ENCODE measurements around the gene MRPS6.

Gene MRPS6

DNA sequence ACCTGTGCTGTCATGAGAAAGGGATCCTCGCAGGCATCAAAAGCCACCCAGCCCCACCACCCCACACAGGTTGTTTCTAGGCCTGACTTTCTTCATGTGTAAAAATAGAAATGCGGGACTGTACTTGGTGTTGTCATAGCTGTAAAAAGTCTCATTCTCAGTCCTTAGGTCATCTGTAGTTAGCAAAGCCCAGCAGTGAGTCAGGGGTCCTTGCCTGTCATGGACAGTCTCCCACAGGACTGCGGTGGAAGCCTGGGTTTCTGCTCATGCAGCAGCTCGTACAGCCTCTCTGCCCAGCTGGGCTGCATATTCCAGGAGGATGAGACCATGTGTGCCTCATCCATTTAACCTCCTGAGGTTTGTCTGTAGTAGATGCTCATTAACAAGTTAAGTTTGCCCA is 58.2 kb downstream of the MRPS6 start:
- no peaks in the 10 kb centered on the region for H3K9me3 ChIP-seq (ENCODE audit: severe bottlenecking)
- H3K27ac ChIP-seq, result no peak overlapping the region
- DNase-seq, result no peak
- peaks cover 9% of the 10 kb centered on the region for H3K36me3 ChIP-seq
- TF ChIP-seq, protein P1, sequence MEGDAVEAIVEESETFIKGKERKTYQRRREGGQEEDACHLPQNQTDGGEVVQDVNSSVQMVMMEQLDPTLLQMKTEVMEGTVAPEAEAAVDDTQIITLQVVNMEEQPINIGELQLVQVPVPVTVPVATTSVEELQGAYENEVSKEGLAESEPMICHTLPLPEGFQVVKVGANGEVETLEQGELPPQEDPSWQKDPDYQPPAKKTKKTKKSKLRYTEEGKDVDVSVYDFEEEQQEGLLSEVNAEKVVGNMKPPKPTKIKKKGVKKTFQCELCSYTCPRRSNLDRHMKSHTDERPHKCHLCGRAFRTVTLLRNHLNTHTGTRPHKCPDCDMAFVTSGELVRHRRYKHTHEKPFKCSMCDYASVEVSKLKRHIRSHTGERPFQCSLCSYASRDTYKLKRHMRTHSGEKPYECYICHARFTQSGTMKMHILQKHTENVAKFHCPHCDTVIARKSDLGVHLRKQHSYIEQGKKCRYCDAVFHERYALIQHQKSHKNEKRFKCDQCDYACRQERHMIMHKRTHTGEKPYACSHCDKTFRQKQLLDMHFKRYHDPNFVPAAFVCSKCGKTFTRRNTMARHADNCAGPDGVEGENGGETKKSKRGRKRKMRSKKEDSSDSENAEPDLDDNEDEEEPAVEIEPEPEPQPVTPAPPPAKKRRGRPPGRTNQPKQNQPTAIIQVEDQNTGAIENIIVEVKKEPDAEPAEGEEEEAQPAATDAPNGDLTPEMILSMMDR (IDR thresholded peaks at IDR 0.05; ENCODE audit: low read depth, low read length), result no peak
- no peaks in the 10 kb centered on the region for H3K27me3 ChIP-seq (ENCODE audit: insufficient read depth, low read depth, severe bottlenecking)
- no peak overlapping the region for H3K4me3 ChIP-seq (ENCODE audit: low read depth, low read length)

DNA sequence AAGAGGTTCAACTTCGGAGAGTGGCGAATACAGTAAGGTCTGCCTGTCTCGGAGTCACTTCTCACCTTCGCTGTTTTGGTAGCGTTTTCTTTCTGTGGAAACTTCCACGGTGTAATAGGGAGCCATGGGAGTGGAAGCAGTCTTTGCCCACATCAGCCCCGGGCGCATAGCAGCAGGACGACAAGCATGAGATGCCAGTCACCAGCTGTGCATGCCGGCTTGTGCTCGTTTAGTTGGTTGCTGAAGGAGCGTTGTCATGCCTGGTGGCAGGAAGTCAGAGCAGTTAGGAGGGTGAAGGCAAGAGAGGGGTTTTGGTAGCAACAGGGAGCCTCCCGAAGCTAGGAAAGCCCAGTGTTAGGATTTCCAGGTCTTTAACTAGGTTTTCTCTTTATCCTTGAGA is 58.8 kb downstream of the MRPS6 start:
- H3K9me3 ChIP-seq (ENCODE audit: severe bottlenecking), result no peaks in the 10 kb centered on the region
- H3K27ac ChIP-seq, result no peak overlapping the region
- no peak for DNase-seq
- TF ChIP-seq, protein P1 (IDR thresholded peaks at IDR 0.05; ENCODE audit: low read depth, low read length), result no peak
- H3K27me3 ChIP-seq (ENCODE audit: insufficient read depth, low read depth, severe bottlenecking), result no peaks in the 10 kb centered on the region
- H3K36me3 ChIP-seq, result peaks cover 4% of the 10 kb centered on the region
- H3K4me3 ChIP-seq (ENCODE audit: low read depth, low read length), result no peak overlapping the region

DNA sequence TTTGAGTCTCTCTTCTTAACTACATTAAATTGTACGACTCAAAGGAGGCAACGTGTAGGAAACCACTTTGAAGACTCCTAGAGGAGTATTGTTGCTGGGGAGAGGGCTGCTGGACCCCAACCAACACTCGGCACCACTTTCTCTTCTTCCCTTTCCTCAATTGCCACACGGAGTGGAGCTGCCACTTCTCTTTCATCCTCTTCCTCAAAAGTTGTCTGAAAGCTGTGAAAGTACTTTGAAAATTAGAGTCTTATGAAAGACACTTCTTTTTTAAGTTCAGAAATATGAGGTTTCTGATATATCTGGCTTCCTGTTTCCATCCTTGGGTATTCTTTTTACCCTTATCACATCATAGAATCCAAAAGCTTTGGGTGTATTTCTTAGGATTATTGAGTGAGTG is 59.5 kb downstream of the MRPS6 start:
- no peak for DNase-seq
- TF ChIP-seq, protein P1 (IDR thresholded peaks at IDR 0.05; ENCODE audit: low read depth, low read length), result no peak
- H3K36me3 ChIP-seq, result no peaks in the 10 kb centered on the region

DNA sequence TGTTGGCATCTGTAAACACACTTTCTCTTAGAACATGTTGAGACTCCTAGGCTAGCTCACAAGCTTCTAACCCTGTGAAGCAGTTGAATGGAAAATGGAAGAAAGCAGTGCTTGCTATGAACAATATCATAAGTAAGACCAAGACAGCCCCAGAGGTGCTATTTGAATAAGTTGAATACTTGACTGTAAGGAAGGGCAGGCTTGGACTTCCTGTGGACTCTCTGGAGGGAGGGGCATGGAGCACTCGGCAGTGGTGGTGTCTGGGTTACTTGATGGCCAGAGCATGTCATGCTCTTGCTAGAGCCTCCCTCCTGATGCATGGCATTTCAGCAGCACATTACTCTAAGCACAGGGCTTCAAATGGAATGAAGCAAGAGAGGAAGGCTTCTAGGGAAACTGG is 60.0 kb downstream of the MRPS6 start:
- Histone ChIP-seq H3K9me3 (ENCODE audit: severe bottlenecking) (no peaks in the 10 kb centered on the region), H3K27ac (no peak overlapping the region), H3K4me3 (ENCODE audit: low read depth, low read length) (no peak overlapping the region), H3K27me3 (ENCODE audit: insufficient read depth, low read depth, severe bottlenecking) (no peaks in the 10 kb centered on the region), H3K36me3 (no peaks in the 10 kb centered on the region)
- DNase-seq, result no peak
- TF ChIP-seq, protein P1 (IDR thresholded peaks at IDR 0.05; ENCODE audit: low read depth, low read length), result no peak

More for the DNA sequence above, 59.5 kb downstream of the MRPS6 start:
- Histone ChIP-seq H3K27ac (no peak overlapping the region), H3K9me3 (ENCODE audit: severe bottlenecking) (no peaks in the 10 kb centered on the region), H3K4me3 (ENCODE audit: low read depth, low read length) (no peak overlapping the region), H3K27me3 (ENCODE audit: insufficient read depth, low read depth, severe bottlenecking) (no peaks in the 10 kb centered on the region)

DNA sequence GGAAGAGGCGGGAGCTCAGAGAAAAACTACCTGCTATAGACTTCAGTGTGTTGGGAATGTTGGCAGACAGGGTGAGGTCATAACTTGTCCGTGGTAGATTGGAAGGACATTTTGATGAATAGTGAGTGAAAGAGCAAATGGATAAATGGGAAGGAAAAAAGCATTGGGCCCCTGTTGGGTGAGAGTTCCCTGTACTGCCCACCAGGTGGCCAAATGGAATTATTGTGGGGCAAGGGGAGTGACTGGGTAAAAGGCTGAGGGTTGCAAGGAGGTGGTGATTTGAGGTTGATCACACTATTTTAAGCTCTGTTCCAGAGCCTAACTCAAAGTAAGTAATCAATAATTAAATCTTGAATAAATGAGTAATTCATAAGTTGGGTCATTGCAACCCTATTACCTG is 60.4 kb downstream of the MRPS6 start:
- H3K36me3 ChIP-seq, result no peaks in the 10 kb centered on the region
- peak; percentile 39 for DNase-seq
- TF ChIP-seq, protein P1 (IDR thresholded peaks at IDR 0.05; ENCODE audit: low read depth, low read length), result peak; percentile 73

DNA sequence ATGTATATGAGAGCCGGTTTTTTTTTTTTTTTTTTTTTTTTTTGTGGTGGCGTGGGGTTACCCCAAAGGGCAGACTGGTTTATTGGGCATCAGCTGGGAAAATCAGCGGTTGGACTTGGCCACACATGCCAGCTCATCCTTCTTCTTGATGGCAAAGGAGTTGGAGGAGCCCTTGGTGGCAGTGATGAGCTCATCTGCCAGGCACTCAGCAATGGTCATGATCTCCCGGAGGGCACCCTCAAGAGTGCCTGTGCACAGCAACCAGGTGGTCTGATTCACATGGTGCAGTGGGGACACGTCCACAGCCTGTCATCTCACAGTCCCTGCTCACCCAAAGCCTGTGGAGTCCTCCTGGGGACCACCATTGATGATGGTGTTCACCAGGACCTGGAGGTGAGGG is 62.0 kb downstream of the MRPS6 start:
- Histone ChIP-seq H3K27ac (no peak overlapping the region), H3K9me3 (ENCODE audit: severe bottlenecking) (no peaks in the 10 kb centered on the region), H3K27me3 (ENCODE audit: insufficient read depth, low read depth, severe bottlenecking) (no peaks in the 10 kb centered on the region), H3K4me3 (ENCODE audit: low read depth, low read length) (no peak overlapping the region), H3K36me3 (no peaks in the 10 kb centered on the region)
- TF ChIP-seq, protein P1 (IDR thresholded peaks at IDR 0.05; ENCODE audit: low read depth, low read length), result no peak
- DNase-seq, result no peak

More for the DNA sequence above, 60.4 kb downstream of the MRPS6 start:
- no peaks in the 10 kb centered on the region for H3K27me3 ChIP-seq (ENCODE audit: insufficient read depth, low read depth, severe bottlenecking)
- no peaks in the 10 kb centered on the region for H3K9me3 ChIP-seq (ENCODE audit: severe bottlenecking)
- no peak overlapping the region for H3K4me3 ChIP-seq (ENCODE audit: low read depth, low read length)
- no peak overlapping the region for H3K27ac ChIP-seq
